ENCODE results near the gene CORO2A. TPM values are rescaled to one million over a fixed set of nuclear protein-coding genes. Genes with fewer than 3 reads are reported as not detected.

The CORO2A gene
- total and polyA plus RNA-seq, 2 of the 8 experiments (the other 6 are each of a cell fraction or from before 2014, with no cell fraction given): 13.7 to 27.9 TPM

DNA sequence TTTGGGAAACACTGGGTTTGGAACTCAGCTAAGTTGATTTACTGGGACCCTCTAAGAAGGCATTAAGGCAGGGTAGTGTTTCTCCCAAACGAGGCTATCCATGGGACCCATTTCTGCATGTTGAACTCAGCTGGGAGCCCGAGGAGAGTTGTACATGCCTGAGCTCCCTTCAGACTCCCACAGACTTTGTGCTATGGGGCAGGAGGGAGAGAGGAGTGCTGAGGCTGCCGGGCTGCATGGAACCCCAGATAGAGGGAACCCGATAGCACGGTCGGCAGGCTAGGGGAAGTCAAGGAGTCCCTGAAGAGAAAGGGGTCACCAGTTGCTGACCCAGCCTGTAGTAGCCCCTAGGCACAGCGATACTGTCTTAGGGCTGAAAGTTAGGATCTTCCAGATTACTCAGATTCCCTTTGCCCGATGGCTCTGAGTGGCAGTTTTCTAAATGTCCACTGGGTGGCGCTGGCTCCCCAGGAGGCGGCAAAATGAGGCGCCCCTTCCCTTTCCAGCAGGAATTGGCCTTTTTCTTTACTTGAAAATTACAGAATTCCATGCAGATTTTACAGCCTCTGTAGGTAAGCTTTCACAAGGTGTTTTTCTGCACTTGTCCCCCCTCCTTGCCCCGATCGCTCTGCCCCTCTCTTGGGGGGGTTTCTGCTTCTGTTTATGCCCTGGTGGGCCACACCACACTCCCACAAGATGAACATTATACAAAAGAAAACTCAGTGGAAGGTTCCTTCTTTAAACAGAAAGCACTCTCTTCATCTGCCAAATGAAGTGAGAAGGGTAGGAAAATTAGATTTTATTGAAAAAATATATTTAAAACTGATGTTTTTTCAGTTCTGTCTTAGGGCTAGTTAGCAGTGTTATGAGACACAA lies 118.1 kb downstream of the CORO2A start (continued):
- TF ChIP-seq CHD7 (IDR thresholded peaks at IDR 0.05; ENCODE audit: insufficient replicate concordance, low read length): no peak
- TF ChIP-seq CTCF (IDR thresholded peaks at IDR 0.05; ENCODE audit: control extremely low read depth in 1 of 3, insufficient read depth in 1 of 3, low read depth in 1 of 3, low read length in 3 of 3): peak; percentile 68 to 92 (median 86)
- TF ChIP-seq, protein P1, sequence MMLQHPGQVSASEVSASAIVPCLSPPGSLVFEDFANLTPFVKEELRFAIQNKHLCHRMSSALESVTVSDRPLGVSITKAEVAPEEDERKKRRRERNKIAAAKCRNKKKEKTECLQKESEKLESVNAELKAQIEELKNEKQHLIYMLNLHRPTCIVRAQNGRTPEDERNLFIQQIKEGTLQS (IDR thresholded peaks at IDR 0.05; ENCODE audit: insufficient read depth, low read depth, low read length): no peak
- TF ChIP-seq EZH2 (IDR thresholded peaks at IDR 0.05; ENCODE audit: low read depth, low read length, severe bottlenecking): no peak
